ENCODE results near the gene MAT1A.

Gene MAT1A

GRCh38 chr10:80281784-80282765 lies 7.4 kb downstream of the MAT1A start:
- DNase-seq, result no peak

GRCh38 chr10:80281292-80281691 lies 8.2 kb downstream of the MAT1A start:
- no peak for DNase-seq

- DNase-seq, result no peak
Measured at GRCh38 chr10:80280071-80280800, 9.2 kb downstream of the MAT1A start.

- no peak for DNase-seq
Measured at GRCh38 chr10:80279146-80279545, 10.3 kb downstream of the MAT1A start.

- DNase-seq, result no peak
Measured at GRCh38 chr10:80278480-80278879, 11.0 kb downstream of the MAT1A start.

GRCh38 chr10:80277567-80278250 lies 11.7 kb downstream of the MAT1A start:
- DNase-seq, result no peak

GRCh38 chr10:80277016-80277415 lies 12.4 kb downstream of the MAT1A start:
- no peak for DNase-seq

- no peak for DNase-seq
Measured at GRCh38 chr10:80276335-80276734, 13.1 kb downstream of the MAT1A start.

GRCh38 chr10:80275756-80276155 lies 13.7 kb downstream of the MAT1A start:
- DNase-seq, result no peak

GRCh38 chr10:80275135-80275498 lies 14.3 kb downstream of the MAT1A start:
- no peak for DNase-seq

- no peak for DNase-seq
Measured at GRCh38 chr10:80274396-80275134, 14.9 kb downstream of the MAT1A start.

- no peak for DNase-seq
Measured at GRCh38 chr10:80273523-80274170, 15.8 kb downstream of the MAT1A start.

- DNase-seq, result no peak
Measured at GRCh38 chr10:80272793-80273522, 16.5 kb downstream of the MAT1A start.

- DNase-seq, result no peak
Measured at GRCh38 chr10:80271416-80271815, 18.0 kb downstream of the MAT1A start.

- DNase-seq, result no peak
Measured at GRCh38 chr10:80270887-80271286, 18.6 kb downstream of the MAT1A start.

- no peak for DNase-seq
Measured at GRCh38 chr10:80268938-80269588, 20.4 kb downstream of the MAT1A start.

GRCh38 chr10:80268266-80268665 lies 21.2 kb downstream of the MAT1A start:
- DNase-seq, result no peak

- no peak for DNase-seq
Measured at GRCh38 chr10:80266513-80266863, 23.0 kb downstream of the MAT1A start.

GRCh38 chr10:80265740-80266512 lies 23.5 kb downstream of the MAT1A start:
- no peak for DNase-seq
